LNCaP clone FGC (cell line): Measurements from ENCODE around the gene ERCC5.

Source experiments
- DNase-seq: peaks from one replicate; pipeline ENCODE4 v3.0.0-alpha.2; 2011; ENCODE audit warnings: low read depth
- H3K4me3 ChIP-seq: 2 replicates; pipeline ENCODE4 v1.5.1; 2011; ENCODE audit warnings: mild to moderate bottlenecking, low read depth, low read length, control low read depth
- TF ChIP-seq, protein P1 (sequence below): IDR thresholded peaks from 2 replicates; pipeline ENCODE4 v1.5.1; 2012; ENCODE audit warnings: mild to moderate bottlenecking; ENCODE audit not compliant: control insufficient read depth, insufficient read depth; ENCODE audit errors: extremely low read depth

ERCC5 gene

GRCh38 chr13:102812611-102813287 lies 33.1 kb upstream of the ERCC5 start:
- DNase-seq, result no peak
- TF ChIP-seq, protein P1, sequence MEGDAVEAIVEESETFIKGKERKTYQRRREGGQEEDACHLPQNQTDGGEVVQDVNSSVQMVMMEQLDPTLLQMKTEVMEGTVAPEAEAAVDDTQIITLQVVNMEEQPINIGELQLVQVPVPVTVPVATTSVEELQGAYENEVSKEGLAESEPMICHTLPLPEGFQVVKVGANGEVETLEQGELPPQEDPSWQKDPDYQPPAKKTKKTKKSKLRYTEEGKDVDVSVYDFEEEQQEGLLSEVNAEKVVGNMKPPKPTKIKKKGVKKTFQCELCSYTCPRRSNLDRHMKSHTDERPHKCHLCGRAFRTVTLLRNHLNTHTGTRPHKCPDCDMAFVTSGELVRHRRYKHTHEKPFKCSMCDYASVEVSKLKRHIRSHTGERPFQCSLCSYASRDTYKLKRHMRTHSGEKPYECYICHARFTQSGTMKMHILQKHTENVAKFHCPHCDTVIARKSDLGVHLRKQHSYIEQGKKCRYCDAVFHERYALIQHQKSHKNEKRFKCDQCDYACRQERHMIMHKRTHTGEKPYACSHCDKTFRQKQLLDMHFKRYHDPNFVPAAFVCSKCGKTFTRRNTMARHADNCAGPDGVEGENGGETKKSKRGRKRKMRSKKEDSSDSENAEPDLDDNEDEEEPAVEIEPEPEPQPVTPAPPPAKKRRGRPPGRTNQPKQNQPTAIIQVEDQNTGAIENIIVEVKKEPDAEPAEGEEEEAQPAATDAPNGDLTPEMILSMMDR, result no peak
- no peak overlapping the region for H3K4me3 ChIP-seq

DNA sequence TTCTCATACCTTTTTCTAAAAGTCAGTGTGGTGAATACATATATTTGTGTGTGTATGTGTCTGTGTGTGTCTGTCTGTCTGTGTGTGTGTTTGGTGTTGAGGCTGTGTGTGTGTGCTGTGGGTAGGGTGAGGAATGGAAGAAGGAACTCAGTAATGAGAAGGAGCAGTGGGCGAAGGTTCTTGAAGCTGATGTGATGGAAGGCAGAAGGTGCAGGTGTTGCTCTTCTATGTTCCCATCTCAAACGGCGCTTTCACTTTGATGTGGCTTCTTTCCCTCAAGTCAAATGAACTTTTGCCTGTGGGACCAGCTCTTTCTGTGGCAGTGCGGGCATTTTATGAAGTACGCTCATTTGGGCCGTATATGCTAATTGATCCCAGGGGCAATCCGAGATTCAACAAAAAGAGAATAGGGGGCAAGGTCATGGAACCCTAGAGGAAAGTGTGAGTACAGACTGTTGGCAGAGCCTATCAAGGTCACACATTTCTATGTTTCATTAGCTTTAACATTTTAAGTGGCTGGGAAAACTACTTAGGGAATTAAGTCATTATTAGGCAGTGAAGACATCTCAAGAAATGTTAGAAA lies 31.7 kb upstream of the ERCC5 start:
- DNase-seq, result no peak
- TF ChIP-seq, protein P1, result no peak
- H3K4me3 ChIP-seq, result no peak overlapping the region

GRCh38 chr13:102814793-102815192 lies 31.0 kb upstream of the ERCC5 start:
- H3K4me3 ChIP-seq, result no peak overlapping the region
- TF ChIP-seq, protein P1, result no peak
- DNase-seq, result no peak

DNA sequence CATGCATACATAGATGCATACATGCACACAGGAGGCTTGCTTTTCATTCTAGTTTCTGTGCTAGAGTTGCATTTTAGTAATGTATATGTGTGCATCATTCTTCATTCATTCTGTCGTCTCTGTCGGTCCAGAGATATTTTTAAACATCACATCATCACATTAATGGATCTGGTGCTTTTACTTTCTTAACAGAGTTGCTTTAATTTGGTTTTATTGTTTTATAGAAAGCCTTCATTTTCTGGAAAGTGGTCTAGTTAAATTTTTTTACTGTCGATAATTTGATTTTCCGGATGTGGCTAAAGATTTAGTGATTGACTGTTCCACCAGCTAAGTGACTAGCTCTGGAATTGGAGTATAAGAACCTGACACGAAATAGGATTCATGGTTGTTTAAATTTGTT lies 30.0 kb upstream of the ERCC5 start:
- TF ChIP-seq, protein P1, result no peak
- DNase-seq, result no peak
- no peak overlapping the region for H3K4me3 ChIP-seq

DNA sequence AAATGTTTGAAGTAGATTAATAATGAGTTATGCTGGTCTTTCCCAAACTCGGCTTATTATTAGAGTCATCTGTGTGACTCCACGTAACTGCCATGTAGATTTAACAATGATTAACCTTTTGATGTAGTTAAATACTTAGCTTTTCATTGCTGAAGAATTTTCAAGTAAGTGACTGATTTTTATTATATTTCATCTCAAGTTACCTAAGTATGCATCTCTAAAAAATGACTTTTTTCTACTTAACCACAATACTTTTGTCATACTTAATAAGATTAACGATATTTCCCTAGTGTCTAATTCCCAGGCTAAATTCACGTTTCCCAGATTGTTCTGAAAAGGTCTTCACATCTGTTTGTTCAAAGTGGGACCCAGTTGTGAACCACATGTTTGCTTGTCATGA lies 29.1 kb upstream of the ERCC5 start:
- TF ChIP-seq, protein P1, result no peak

DNA sequence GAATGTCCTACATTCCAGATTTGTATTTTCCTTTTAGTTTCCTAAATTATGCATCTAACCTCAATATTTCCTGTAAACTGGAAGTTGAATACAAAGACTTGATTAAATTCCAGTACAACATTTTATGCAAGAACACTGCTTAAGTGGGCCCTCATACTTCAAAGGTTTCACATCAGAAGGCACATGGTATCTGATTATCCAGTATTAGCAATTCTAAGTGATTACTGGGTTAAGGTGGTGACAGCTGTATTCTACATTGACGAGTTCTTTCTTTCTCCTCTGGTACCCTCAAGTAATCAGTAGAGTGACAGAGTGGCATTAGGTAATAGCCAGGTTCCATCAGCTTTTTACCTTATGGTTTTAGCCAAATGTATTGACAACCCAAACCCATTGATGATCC lies 28.6 kb upstream of the ERCC5 start:
- DNase-seq, result no peak
- H3K4me3 ChIP-seq, result no peak overlapping the region
- TF ChIP-seq, protein P1, result no peak

More for the DNA sequence above, 29.1 kb upstream of the ERCC5 start:
- DNase-seq, result no peak
- H3K4me3 ChIP-seq, result no peak overlapping the region

DNA sequence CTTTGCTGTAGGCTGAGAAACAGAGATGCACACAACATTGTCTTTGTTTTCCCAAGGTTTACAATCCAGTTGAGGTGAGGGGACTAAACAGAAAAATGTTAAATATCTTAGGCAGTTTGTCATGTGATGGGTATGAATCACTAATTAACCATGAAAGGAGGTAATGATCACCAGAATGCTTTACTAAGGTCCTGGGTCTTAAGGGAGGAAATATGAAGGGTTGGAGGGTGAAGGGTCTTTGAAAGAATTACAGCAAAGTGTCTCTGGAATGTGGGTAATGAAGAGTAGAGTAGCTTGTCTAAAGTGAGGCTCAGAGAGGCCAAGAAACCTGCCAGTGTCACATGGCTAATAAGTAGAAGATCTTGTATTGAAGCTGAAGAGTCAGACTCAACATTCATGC lies 27.9 kb upstream of the ERCC5 start:
- H3K4me3 ChIP-seq, result no peak overlapping the region
- no peak for DNase-seq
- TF ChIP-seq, protein P1, result no peak
